Gastrocnemius medialis (tissue), 4 donors: ENCODE data around the gene DNAJA1.

Source experiments
- CTCF ChIP-seq, 5 experiments: fragments of 450-650 bp in 3 of 5; fragments of 200-600 bp in 2 of 5; sonication (generic) in 2 of 5; IDR thresholded peaks in 4 of 5; conservative IDR thresholded peaks in 1 of 5; 1 replicate in 4 of 5; 2 replicates in 1 of 5; pipeline ENCODE4 v1.5.1; 2016 to 2019; ENCODE audit warnings: antibody characterized with exemption in 5 of 5, mild to moderate bottlenecking in 3 of 5, moderate library complexity in 3 of 5
- POLR2A ChIP-seq, 2 donors: fragments of 450-650 bp; IDR thresholded peaks; one replicate each; pipeline ENCODE4 v1.6.1; 2017; ENCODE audit warnings: antibody characterized with exemption in 2 of 2, mild to moderate bottlenecking in 2 of 2, moderate library complexity in 2 of 2

- TF ChIP-seq POLR2A (IDR thresholded peaks at IDR 0.05) (no peak), CTCF (IDR thresholded peaks at IDR 0.05 in 4 of 5, conservative IDR thresholded peaks at IDR 0.05 in 1 of 5) (no peak)
These were observed 47.0 kb upstream of the DNAJA1 start for GRCh38 chr9:32978051-32978450.
